ENCODE results near the gene KCNK6. TPM values are rescaled to one million over a fixed set of nuclear protein-coding genes. Genes with fewer than 3 reads are reported as not detected.
A peak's percentile ranks its signal among the peaks of the same experiment; 100 is the strongest.

KCNK6 gene
- total and polyA plus RNA-seq, 2 experiments from 2014 or later, result 9.0 to 14.6 TPM

DNA sequence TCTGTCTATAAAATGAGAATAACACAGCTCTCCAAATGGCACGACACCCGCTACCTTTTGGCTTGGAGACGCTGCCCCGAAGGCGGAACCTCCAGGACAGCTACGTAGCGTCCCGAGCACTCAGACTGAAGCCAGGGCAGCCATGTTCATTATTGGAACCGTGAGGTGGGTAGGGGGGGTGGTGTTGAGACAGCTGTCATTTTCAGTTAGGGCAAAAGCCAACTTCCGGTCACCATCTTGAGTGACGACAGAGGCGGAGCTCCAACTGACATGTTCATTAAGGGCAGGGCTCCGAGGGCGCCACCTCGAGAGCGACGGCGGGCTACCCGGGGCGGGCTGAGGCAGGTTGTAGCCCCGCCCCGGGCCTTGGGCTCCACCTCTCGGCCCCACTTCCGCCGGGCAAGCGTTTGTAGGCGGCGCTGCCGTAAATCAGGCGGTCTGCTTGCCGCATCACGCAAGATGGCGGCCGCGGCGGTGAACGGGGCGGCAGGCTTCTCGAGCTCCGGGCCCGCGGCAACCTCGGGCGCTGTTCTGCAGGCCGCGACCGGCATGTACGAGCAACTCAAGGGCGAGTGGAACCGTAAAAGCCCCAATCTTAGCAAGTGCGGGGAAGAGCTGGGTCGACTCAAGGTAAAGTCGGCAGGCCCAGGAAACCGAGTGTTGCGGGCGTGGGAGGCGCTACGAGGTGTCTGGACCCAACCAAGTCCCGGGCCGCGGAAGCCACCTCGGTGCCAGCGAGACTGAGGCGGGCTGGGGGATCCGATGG, 54.9 kb downstream of the KCNK6 start, which contains the start of gene PSMD8:
TSS of gene PSMD8 (plus strand) at position 240 of the 766 bp plus-strand sequence. CDS start at position 271, 31 bp downstream.
- TF ChIP-seq POLR2AphosphoS5 (IDR thresholded peaks at IDR 0.05; ENCODE audit: low read depth), result peak; percentile 93
- TF ChIP-seq ZNF114 (CRISPR knock-in tag; IDR thresholded peaks at IDR 0.05), result no peak
- TF ChIP-seq JUNB (IDR thresholded peaks at IDR 0.05; ENCODE audit: unreplicated experiment), result no peak
- no peak for TF ChIP-seq EZH2 (IDR thresholded peaks at IDR 0.05; ENCODE audit: low read depth, unreplicated experiment)
- TF ChIP-seq, protein P1, sequence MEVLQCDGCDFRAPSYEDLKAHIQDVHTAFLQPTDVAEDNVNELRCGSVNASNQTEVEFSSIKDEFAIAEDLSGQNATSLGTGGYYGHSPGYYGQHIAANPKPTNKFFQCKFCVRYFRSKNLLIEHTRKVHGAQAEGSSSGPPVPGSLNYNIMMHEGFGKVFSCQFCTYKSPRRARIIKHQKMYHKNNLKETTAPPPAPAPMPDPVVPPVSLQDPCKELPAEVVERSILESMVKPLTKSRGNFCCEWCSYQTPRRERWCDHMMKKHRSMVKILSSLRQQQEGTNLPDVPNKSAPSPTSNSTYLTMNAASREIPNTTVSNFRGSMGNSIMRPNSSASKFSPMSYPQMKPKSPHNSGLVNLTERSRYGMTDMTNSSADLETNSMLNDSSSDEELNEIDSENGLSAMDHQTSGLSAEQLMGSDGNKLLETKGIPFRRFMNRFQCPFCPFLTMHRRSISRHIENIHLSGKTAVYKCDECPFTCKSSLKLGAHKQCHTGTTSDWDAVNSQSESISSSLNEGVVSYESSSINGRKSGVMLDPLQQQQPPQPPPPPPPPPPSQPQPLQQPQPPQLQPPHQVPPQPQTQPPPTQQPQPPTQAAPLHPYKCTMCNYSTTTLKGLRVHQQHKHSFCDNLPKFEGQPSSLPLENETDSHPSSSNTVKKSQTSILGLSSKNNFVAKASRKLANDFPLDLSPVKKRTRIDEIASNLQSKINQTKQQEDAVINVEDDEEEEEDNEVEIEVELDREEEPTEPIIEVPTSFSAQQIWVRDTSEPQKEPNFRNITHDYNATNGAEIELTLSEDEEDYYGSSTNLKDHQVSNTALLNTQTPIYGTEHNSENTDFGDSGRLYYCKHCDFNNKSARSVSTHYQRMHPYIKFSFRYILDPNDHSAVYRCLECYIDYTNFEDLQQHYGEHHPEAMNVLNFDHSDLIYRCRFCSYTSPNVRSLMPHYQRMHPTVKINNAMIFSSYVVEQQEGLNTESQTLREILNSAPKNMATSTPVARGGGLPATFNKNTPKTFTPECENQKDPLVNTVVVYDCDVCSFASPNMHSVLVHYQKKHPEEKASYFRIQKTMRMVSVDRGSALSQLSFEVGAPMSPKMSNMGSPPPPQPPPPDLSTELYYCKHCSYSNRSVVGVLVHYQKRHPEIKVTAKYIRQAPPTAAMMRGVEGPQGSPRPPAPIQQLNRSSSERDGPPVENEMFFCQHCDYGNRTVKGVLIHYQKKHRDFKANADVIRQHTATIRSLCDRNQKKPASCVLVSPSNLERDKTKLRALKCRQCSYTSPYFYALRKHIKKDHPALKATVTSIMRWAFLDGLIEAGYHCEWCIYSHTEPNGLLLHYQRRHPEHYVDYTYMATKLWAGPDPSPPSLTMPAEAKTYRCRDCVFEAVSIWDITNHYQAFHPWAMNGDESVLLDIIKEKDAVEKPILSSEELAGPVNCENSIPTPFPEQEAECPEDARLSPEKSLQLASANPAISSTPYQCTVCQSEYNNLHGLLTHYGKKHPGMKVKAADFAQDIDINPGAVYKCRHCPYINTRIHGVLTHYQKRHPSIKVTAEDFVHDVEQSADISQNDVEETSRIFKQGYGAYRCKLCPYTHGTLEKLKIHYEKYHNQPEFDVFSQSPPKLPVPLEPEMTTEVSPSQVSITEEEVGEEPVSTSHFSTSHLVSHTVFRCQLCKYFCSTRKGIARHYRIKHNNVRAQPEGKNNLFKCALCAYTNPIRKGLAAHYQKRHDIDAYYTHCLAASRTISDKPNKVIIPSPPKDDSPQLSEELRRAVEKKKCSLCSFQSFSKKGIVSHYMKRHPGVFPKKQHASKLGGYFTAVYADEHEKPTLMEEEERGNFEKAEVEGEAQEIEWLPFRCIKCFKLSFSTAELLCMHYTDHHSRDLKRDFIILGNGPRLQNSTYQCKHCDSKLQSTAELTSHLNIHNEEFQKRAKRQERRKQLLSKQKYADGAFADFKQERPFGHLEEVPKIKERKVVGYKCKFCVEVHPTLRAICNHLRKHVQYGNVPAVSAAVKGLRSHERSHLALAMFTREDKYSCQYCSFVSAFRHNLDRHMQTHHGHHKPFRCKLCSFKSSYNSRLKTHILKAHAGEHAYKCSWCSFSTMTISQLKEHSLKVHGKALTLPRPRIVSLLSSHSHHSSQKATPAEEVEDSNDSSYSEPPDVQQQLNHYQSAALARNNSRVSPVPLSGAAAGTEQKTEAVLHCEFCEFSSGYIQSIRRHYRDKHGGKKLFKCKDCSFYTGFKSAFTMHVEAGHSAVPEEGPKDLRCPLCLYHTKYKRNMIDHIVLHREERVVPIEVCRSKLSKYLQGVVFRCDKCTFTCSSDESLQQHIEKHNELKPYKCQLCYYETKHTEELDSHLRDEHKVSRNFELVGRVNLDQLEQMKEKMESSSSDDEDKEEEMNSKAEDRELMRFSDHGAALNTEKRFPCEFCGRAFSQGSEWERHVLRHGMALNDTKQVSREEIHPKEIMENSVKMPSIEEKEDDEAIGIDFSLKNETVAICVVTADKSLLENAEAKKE (CRISPR knock-in tag; IDR thresholded peaks at IDR 0.05), result no peak
- no peak for TF ChIP-seq NANOG (IDR thresholded peaks at IDR 0.05; ENCODE audit: borderline replicate concordance)
- TF ChIP-seq ZNF331 (CRISPR knock-in tag; IDR thresholded peaks at IDR 0.05; ENCODE audit: low read depth), result no peak
- TF ChIP-seq, protein P2, sequence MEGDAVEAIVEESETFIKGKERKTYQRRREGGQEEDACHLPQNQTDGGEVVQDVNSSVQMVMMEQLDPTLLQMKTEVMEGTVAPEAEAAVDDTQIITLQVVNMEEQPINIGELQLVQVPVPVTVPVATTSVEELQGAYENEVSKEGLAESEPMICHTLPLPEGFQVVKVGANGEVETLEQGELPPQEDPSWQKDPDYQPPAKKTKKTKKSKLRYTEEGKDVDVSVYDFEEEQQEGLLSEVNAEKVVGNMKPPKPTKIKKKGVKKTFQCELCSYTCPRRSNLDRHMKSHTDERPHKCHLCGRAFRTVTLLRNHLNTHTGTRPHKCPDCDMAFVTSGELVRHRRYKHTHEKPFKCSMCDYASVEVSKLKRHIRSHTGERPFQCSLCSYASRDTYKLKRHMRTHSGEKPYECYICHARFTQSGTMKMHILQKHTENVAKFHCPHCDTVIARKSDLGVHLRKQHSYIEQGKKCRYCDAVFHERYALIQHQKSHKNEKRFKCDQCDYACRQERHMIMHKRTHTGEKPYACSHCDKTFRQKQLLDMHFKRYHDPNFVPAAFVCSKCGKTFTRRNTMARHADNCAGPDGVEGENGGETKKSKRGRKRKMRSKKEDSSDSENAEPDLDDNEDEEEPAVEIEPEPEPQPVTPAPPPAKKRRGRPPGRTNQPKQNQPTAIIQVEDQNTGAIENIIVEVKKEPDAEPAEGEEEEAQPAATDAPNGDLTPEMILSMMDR (conservative IDR thresholded peaks at IDR 0.05; ENCODE audit: low read depth in 2 of 2), result peak in 1 of 2 experiments; percentile 33; a peak in 2 of 4 replicates
- TF ChIP-seq, protein P3, sequence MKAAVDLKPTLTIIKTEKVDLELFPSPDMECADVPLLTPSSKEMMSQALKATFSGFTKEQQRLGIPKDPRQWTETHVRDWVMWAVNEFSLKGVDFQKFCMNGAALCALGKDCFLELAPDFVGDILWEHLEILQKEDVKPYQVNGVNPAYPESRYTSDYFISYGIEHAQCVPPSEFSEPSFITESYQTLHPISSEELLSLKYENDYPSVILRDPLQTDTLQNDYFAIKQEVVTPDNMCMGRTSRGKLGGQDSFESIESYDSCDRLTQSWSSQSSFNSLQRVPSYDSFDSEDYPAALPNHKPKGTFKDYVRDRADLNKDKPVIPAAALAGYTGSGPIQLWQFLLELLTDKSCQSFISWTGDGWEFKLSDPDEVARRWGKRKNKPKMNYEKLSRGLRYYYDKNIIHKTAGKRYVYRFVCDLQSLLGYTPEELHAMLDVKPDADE (IDR thresholded peaks at IDR 0.05), result peak; percentile 93
- no peak for TF ChIP-seq STAT1 (IDR thresholded peaks at IDR 0.05; ENCODE audit: unreplicated experiment)
- TF ChIP-seq CREB1 (CRISPR knock-in tag; IDR thresholded peaks at IDR 0.05; ENCODE audit: low read depth), result peak; percentile 90
- TF ChIP-seq, protein P4, sequence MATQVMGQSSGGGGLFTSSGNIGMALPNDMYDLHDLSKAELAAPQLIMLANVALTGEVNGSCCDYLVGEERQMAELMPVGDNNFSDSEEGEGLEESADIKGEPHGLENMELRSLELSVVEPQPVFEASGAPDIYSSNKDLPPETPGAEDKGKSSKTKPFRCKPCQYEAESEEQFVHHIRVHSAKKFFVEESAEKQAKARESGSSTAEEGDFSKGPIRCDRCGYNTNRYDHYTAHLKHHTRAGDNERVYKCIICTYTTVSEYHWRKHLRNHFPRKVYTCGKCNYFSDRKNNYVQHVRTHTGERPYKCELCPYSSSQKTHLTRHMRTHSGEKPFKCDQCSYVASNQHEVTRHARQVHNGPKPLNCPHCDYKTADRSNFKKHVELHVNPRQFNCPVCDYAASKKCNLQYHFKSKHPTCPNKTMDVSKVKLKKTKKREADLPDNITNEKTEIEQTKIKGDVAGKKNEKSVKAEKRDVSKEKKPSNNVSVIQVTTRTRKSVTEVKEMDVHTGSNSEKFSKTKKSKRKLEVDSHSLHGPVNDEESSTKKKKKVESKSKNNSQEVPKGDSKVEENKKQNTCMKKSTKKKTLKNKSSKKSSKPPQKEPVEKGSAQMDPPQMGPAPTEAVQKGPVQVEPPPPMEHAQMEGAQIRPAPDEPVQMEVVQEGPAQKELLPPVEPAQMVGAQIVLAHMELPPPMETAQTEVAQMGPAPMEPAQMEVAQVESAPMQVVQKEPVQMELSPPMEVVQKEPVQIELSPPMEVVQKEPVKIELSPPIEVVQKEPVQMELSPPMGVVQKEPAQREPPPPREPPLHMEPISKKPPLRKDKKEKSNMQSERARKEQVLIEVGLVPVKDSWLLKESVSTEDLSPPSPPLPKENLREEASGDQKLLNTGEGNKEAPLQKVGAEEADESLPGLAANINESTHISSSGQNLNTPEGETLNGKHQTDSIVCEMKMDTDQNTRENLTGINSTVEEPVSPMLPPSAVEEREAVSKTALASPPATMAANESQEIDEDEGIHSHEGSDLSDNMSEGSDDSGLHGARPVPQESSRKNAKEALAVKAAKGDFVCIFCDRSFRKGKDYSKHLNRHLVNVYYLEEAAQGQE (IDR thresholded peaks at IDR 0.05; ENCODE audit: unreplicated experiment), result no peak
- no peak for TF ChIP-seq EZH2phosphoT487 (IDR thresholded peaks at IDR 0.05; ENCODE audit: unreplicated experiment)
- H3K4me1 Mint-ChIP-seq, result peaks cover 14% of the 10 kb centered on the region
- Histone ChIP-seq H3F3A (replicated peaks; ENCODE audit: low read depth) (no peaks in the 10 kb centered on the region), H3K4me3 (peak within 1 kb of the TSS; percentile 90), H4K20me1 (replicated peaks; ENCODE audit: insufficient read depth) (peaks cover 15% of the 10 kb centered on the region), H3K27me3 (ENCODE audit: insufficient read depth) (no peaks in the 10 kb centered on the region), H2AFZ (peak within 1 kb of the TSS; percentile 69), H3K4me1 (ENCODE audit: insufficient read depth) (peaks cover 10% of the 10 kb centered on the region; the same call in 1 of the 2 replicates), H3K27ac (ENCODE audit: low read depth) (peak within 1 kb of the TSS; percentile 8; the same call in 1 of the 2 replicates), H3K9me2 (ENCODE audit: insufficient read depth) (no peaks in the 10 kb centered on the region), H3K4me2 (peak within 1 kb of the TSS; percentile 98), H3K36me3 (ENCODE audit: insufficient read depth) (peaks cover 13% of the 10 kb centered on the region; the same call in 1 of the 2 replicates), H3K79me2 (replicated peaks; ENCODE audit: insufficient read depth) (peaks cover 29% of the 10 kb centered on the region)
- peak; percentile 97 for ATAC-seq
- peak within 1 kb of the TSS; percentile 95 for H3K27ac Mint-ChIP-seq
- H3K4me3 Mint-ChIP-seq, result peak within 1 kb of the TSS; percentile 98
- H3K36me3 Mint-ChIP-seq (ENCODE audit: low read depth), result peaks cover 14% of the 10 kb centered on the region
- peak; percentile 100 for DNase-seq (ENCODE audit: low spot score)
- H3K27me3 Mint-ChIP-seq (ENCODE audit: insufficient read depth, low read depth, poor library complexity), result peaks cover 12% of the 10 kb centered on the region
- H3K9me3 Mint-ChIP-seq, result no peaks in the 10 kb centered on the region; the same call in 2 of the 3 replicates

Data from GM23338 (cell line).